HEK293 (cell line): Measurements from ENCODE around the gene PARD3.

Source experiments
- CTCF ChIA-PET: fragments of 350-600 bp; formaldehyde crosslinking; extraction: SDS; loops from one replicate; lab custom pipeline; 2021; ENCODE audit warnings: antibody characterized with exemption; lab: Yijun Ruan, JAX
- POLR2A ChIA-PET: fragments of 300-600 bp; formaldehyde crosslinking; extraction: SDS; loops from one replicate; lab custom pipeline; 2020; ENCODE audit warnings: antibody characterized with exemption, inconsistent platforms; lab: Yijun Ruan, JAX
- H3K27ac ChIP-seq: fragments of 200-500 bp; sonication (Bioruptor generic); 2 replicates; pipeline ENCODE4 v1.5.1; 2014; ENCODE audit warnings: low read depth, low read length, control low read depth, inconsistent platforms; ENCODE audit errors: extremely low read depth
- H3K36me3 ChIP-seq, 2 experiments: fragments of 200-500 bp in 1 of 2; sonication (Bioruptor generic) in 1 of 2; 1 replicate in 1 of 2; 2 replicates in 1 of 2; pipeline ENCODE4 v1.5.1; 2014 to 2017; ENCODE audit warnings: inconsistent platforms in 2 of 2, low read length in 2 of 2; ENCODE audit not compliant: control insufficient read depth in 2 of 2, insufficient read depth in 1 of 2
- H3K4me1 ChIP-seq: fragments of 200-500 bp; sonication (Bioruptor generic); 2 replicates; pipeline ENCODE4 v1.5.1; 2014; ENCODE audit warnings: mild to moderate bottlenecking, low read length, inconsistent platforms; ENCODE audit not compliant: control insufficient read depth, insufficient read depth
- H3K4me3 ChIP-seq: 2 replicates; pipeline ENCODE4 v1.5.1; 2011; ENCODE audit warnings: low read depth, mild to moderate bottlenecking, control low read depth, low read length, moderate library complexity
- H3K9me3 ChIP-seq: fragments of 200-500 bp; sonication (Bioruptor generic); 2 replicates; pipeline ENCODE4 v1.5.1; 2014; ENCODE audit warnings: low read depth, low read length, inconsistent platforms; ENCODE audit not compliant: control insufficient read depth, insufficient read depth
- KLF10 ChIP-seq: fragments of 450-650 bp; IDR thresholded peaks from 2 replicates; pipeline ENCODE4 v1.5.1; 2018; ENCODE audit warnings: missing biosample characterization, mild to moderate bottlenecking, missing genetic modification characterization
- MEIS1 ChIP-seq: sonication (generic); formaldehyde crosslinking; IDR thresholded peaks from 2 replicates; pipeline ENCODE4 v1.8.1; 2022; ENCODE audit warnings: missing genetic modification reagents, mild to moderate bottlenecking, borderline replicate concordance
- OVOL3 ChIP-seq: fragments of 450-650 bp; formaldehyde crosslinking; IDR thresholded peaks from 2 replicates; pipeline ENCODE4 v1.5.1; 2016; ENCODE audit warnings: missing biosample characterization, missing genetic modification characterization
- PRDM6 ChIP-seq: fragments of 450-650 bp; formaldehyde crosslinking; IDR thresholded peaks from 2 replicates; pipeline ENCODE4 v1.5.1; 2017; ENCODE audit warnings: missing biosample characterization, missing genetic modification characterization
- SETDB1 ChIP-seq: IDR thresholded peaks from one replicate; pipeline ENCODE4 v1.6.1; 2017; ENCODE audit warnings: mild to moderate bottlenecking, low read length, moderate library complexity, mixed read lengths; ENCODE audit not compliant: insufficient read length
- YY1 ChIP-seq: fragments of 450-650 bp; formaldehyde crosslinking; IDR thresholded peaks from 2 replicates; pipeline ENCODE4 v1.5.1; 2018; ENCODE audit warnings: missing biosample characterization, missing genetic modification characterization
- ZFP37 ChIP-seq: fragments of 450-650 bp; formaldehyde crosslinking; IDR thresholded peaks from 2 replicates; pipeline ENCODE4 v1.5.1; 2016; ENCODE audit warnings: missing biosample characterization, missing genetic modification characterization
- ZNF112 ChIP-seq: fragments of 450-650 bp; formaldehyde crosslinking; IDR thresholded peaks from 2 replicates; pipeline ENCODE4 v1.5.0; 2017; ENCODE audit warnings: missing biosample characterization, missing genetic modification characterization
- ZNF132 ChIP-seq: fragments of 450-650 bp; formaldehyde crosslinking; IDR thresholded peaks from 2 replicates; pipeline ENCODE4 v1.5.1; 2017; ENCODE audit warnings: missing biosample characterization, missing genetic modification characterization, borderline replicate concordance
- ZNF140 ChIP-seq: fragments of 450-650 bp; formaldehyde crosslinking; IDR thresholded peaks from 2 replicates; pipeline ENCODE4 v1.5.1; 2016; ENCODE audit warnings: missing biosample characterization, missing genetic modification characterization
- ZNF148 ChIP-seq: fragments of 450-650 bp; formaldehyde crosslinking; IDR thresholded peaks from 2 replicates; pipeline ENCODE4 v1.5.0; 2017; ENCODE audit warnings: missing biosample characterization, missing genetic modification characterization, borderline replicate concordance
- ZNF169 ChIP-seq: fragments of 450-650 bp; formaldehyde crosslinking; IDR thresholded peaks from 2 replicates; pipeline ENCODE4 v1.5.1; 2016; ENCODE audit warnings: missing biosample characterization, missing genetic modification characterization
- ZNF184 ChIP-seq: fragments of 450-650 bp; IDR thresholded peaks from 2 replicates; pipeline ENCODE4 v1.5.1; 2018; ENCODE audit warnings: missing biosample characterization, mild to moderate bottlenecking, missing genetic modification characterization
- ZNF223 ChIP-seq: fragments of 450-650 bp; formaldehyde crosslinking; IDR thresholded peaks from 2 replicates; pipeline ENCODE4 v1.5.1; 2016; ENCODE audit warnings: missing biosample characterization, missing genetic modification characterization
- ZNF274 ChIP-seq, 2 experiments: fragments of 200-500 bp in 1 of 2; fragments of 450-650 bp in 1 of 2; sonication (Bioruptor generic) in 1 of 2; formaldehyde crosslinking in 1 of 2; IDR thresholded peaks; 2 replicates each; pipeline versions ENCODE4 v1.5.1 to v1.6.1; 2014 to 2016; ENCODE audit warnings: borderline replicate concordance in 1 of 2, inconsistent platforms in 1 of 2, low read length in 1 of 2, missing biosample characterization in 1 of 2, missing genetic modification characterization in 1 of 2
- ZNF37A ChIP-seq: fragments of 450-650 bp; IDR thresholded peaks from 2 replicates; pipeline ENCODE4 v1.5.1; 2018; ENCODE audit warnings: missing biosample characterization, missing genetic modification characterization
- ZNF449 ChIP-seq: fragments of 450-650 bp; formaldehyde crosslinking; IDR thresholded peaks from 2 replicates; pipeline ENCODE4 v1.5.1; 2017; ENCODE audit warnings: missing biosample characterization, mild to moderate bottlenecking, missing genetic modification characterization, moderate library complexity
- ZNF488 ChIP-seq: fragments of 450-650 bp; formaldehyde crosslinking; IDR thresholded peaks from 2 replicates; pipeline ENCODE4 v1.5.1; 2016; ENCODE audit warnings: missing biosample characterization, missing genetic modification characterization
- ZNF518A ChIP-seq: fragments of 450-650 bp; formaldehyde crosslinking; conservative IDR thresholded peaks from 2 replicates; pipeline ENCODE4 v1.5.1; 2016; ENCODE audit warnings: low read depth, missing biosample characterization, missing genetic modification characterization
- ZNF529 ChIP-seq: fragments of 450-650 bp; formaldehyde crosslinking; IDR thresholded peaks from 2 replicates; pipeline ENCODE4 v1.5.1; 2017; ENCODE audit warnings: missing genetic modification characterization, missing biosample characterization; ENCODE audit not compliant: insufficient replicate concordance
- ZNF544 ChIP-seq: fragments of 450-650 bp; formaldehyde crosslinking; IDR thresholded peaks from 2 replicates; pipeline ENCODE4 v1.5.0; 2017; ENCODE audit warnings: missing biosample characterization, missing genetic modification characterization
- ZNF600 ChIP-seq: fragments of 450-650 bp; formaldehyde crosslinking; IDR thresholded peaks from 2 replicates; pipeline ENCODE4 v1.5.1; 2016; ENCODE audit warnings: missing biosample characterization, missing genetic modification characterization
- ZNF626 ChIP-seq: fragments of 450-650 bp; sonication (Bioruptor Pico); formaldehyde crosslinking; IDR thresholded peaks from 2 replicates; pipeline ENCODE4 v1.5.1; 2018; ENCODE audit warnings: missing biosample characterization, missing genetic modification characterization, inconsistent platforms
- ZNF707 ChIP-seq: fragments of 450-650 bp; formaldehyde crosslinking; IDR thresholded peaks from 2 replicates; pipeline ENCODE4 v1.5.1; 2016; ENCODE audit warnings: missing biosample characterization, missing genetic modification characterization

Gene PARD3

GRCh38 chr10:34089253-34089652 is 725.8 kb downstream of the PARD3 start:
- no peaks in the 10 kb centered on the region for H3K9me3 ChIP-seq
- CTCF ChIA-PET: interaction anchor here (0.7 kb wide), 1 partner anchor 56 kb away, joined by 3 read pairs; no protein-coding TSS in a partner anchor
- no peak overlapping the region for H3K27ac ChIP-seq
- TF ChIP-seq ZNF37A (tag by site-specific recombination) (no peak), SETDB1 (no peak), ZNF184 (tag by site-specific recombination) (no peak), ZNF518A (tag by site-specific recombination) (no peak), ZNF544 (no peak), ZNF600 (no peak), ZNF274 (IDR thresholded peaks at IDR 0.05; ENCODE audit: low read length) (no peak), ZNF274 (tag by site-specific recombination; IDR thresholded peaks at IDR 0.05; ENCODE audit: borderline replicate concordance) (no peak), ZNF707 (tag by site-specific recombination) (no peak), KLF10 (tag by site-specific recombination) (no peak), ZNF449 (tag by site-specific recombination) (no peak), ZNF112 (tag by site-specific recombination) (no peak)
- TF ChIP-seq, all 188 proteins: peak for 0
- POLR2A ChIA-PET: no interaction called here
- H3K4me1 ChIP-seq: no peaks in the 10 kb centered on the region
- H3K4me3 ChIP-seq: no peak overlapping the region
- no peaks in the 10 kb centered on the region for H3K36me3 ChIP-seq

GRCh38 chr10:34088208-34088794 is 726.8 kb downstream of the PARD3 start:
- no peak overlapping the region for H3K4me3 ChIP-seq
- no peaks in the 10 kb centered on the region for H3K36me3 ChIP-seq
- no peaks in the 10 kb centered on the region for H3K4me1 ChIP-seq
- no peaks in the 10 kb centered on the region for H3K9me3 ChIP-seq
- TF ChIP-seq ZNF140 (tag by site-specific recombination): no peak
- no peak for TF ChIP-seq ZFP37 (tag by site-specific recombination)
- TF ChIP-seq MEIS1 (CRISPR knock-in tag): no peak
- TF ChIP-seq YY1: no peak
- no peak for TF ChIP-seq ZNF223
- no peak for TF ChIP-seq ZNF132
- no peak for TF ChIP-seq SETDB1
- no peak for TF ChIP-seq ZNF148 (tag by site-specific recombination)
- no peak for TF ChIP-seq ZNF626
- TF ChIP-seq ZNF529 (tag by site-specific recombination): no peak
- no peak for TF ChIP-seq ZNF488 (tag by site-specific recombination)
- TF ChIP-seq PRDM6 (tag by site-specific recombination): no peak
- TF ChIP-seq OVOL3 (tag by site-specific recombination): no peak
- TF ChIP-seq ZNF169 (tag by site-specific recombination): no peak
- POLR2A ChIA-PET: no interaction called here
- CTCF ChIA-PET: interaction anchor here (0.6 kb wide), 1 partner anchor 1085 kb away, joined by 3 read pairs; no protein-coding TSS in a partner anchor
- H3K27ac ChIP-seq: no peak overlapping the region
